HG03442 (cell line): ENCODE results near the gene NUB1.
A peak's percentile ranks its signal among the peaks of the same experiment; 100 is the strongest.
"Not testable (repeated sequence)": the region's sequence is repeated elsewhere in the genome, so short reads cannot be mapped to it uniquely, and the experiment has no call there.

Experiments used
- ATAC-seq: cut with Tn5 transposase; IDR thresholded peaks from one replicate; pipeline ENCODE4 v1.9.1; 2021; ENCODE audit warnings: mild to moderate bottlenecking, moderate library complexity; ENCODE audit not compliant: unreplicated experiment

The NUB1 gene

GRCh38 chr7:151341357-151342101 lies at the start of gene NUB1:
TSS of gene NUB1 (plus strand) at chr7:151341812. CDS start at chr7:151345350, 3,538 bp downstream.
- ATAC-seq, result peak; percentile 50

- no peak for ATAC-seq
Observed at GRCh38 chr7:151292850-151293249, 48.8 kb upstream of the NUB1 start.

- ATAC-seq, result no peak
Observed at GRCh38 chr7:151296202-151296992, 45.2 kb upstream of the NUB1 start.

- no peak for ATAC-seq
Observed at GRCh38 chr7:151298765-151299164, 42.8 kb upstream of the NUB1 start.

- no peak for ATAC-seq
Observed at GRCh38 chr7:151299530-151299929, 42.1 kb upstream of the NUB1 start.

- ATAC-seq, result no peak
Observed at GRCh38 chr7:151299940-151300645, 41.5 kb upstream of the NUB1 start.

- no peak for ATAC-seq
Observed at GRCh38 chr7:151301471-151302462, 39.8 kb upstream of the NUB1 start.

GRCh38 chr7:151304251-151304650 lies 37.4 kb upstream of the NUB1 start:
- not testable (repeated sequence) for ATAC-seq

GRCh38 chr7:151304856-151305255 lies 36.8 kb upstream of the NUB1 start:
- no peak for ATAC-seq

GRCh38 chr7:151306374-151306773 lies 35.2 kb upstream of the NUB1 start:
- ATAC-seq, result no peak

GRCh38 chr7:151306860-151307259 lies 34.8 kb upstream of the NUB1 start:
- ATAC-seq, result no peak

- ATAC-seq, result no peak
Observed at GRCh38 chr7:151307536-151307935, 34.1 kb upstream of the NUB1 start.

GRCh38 chr7:151308256-151308655 lies 33.4 kb upstream of the NUB1 start:
- no peak for ATAC-seq

- no peak for ATAC-seq
Observed at GRCh38 chr7:151308791-151309190, 32.8 kb upstream of the NUB1 start.

- no peak for ATAC-seq
Observed at GRCh38 chr7:151309311-151309710, 32.3 kb upstream of the NUB1 start.

GRCh38 chr7:151310578-151310977 lies 31.0 kb upstream of the NUB1 start:
- ATAC-seq, result no peak

GRCh38 chr7:151311294-151311864 lies 30.2 kb upstream of the NUB1 start:
- ATAC-seq, result no peak

- no peak for ATAC-seq
Observed at GRCh38 chr7:151312356-151312755, 29.3 kb upstream of the NUB1 start.

- ATAC-seq, result no peak
Observed at GRCh38 chr7:151312831-151313809, 28.5 kb upstream of the NUB1 start.
